ENCODE data around the gene IQGAP1. TPM values are rescaled to one million over a fixed set of nuclear protein-coding genes. Genes with fewer than 3 reads are reported as not detected.

The IQGAP1 gene
- total and polyA plus RNA-seq, 9 of the 15 experiments (the other 6 are each of a cell fraction or from before 2014, with no cell fraction given), result 37.6 to 143 (median 77.7) TPM

GRCh38 chr15:90530250-90531051 is 142.4 kb downstream of the IQGAP1 start (continued):
- TF ChIP-seq, protein P1, sequence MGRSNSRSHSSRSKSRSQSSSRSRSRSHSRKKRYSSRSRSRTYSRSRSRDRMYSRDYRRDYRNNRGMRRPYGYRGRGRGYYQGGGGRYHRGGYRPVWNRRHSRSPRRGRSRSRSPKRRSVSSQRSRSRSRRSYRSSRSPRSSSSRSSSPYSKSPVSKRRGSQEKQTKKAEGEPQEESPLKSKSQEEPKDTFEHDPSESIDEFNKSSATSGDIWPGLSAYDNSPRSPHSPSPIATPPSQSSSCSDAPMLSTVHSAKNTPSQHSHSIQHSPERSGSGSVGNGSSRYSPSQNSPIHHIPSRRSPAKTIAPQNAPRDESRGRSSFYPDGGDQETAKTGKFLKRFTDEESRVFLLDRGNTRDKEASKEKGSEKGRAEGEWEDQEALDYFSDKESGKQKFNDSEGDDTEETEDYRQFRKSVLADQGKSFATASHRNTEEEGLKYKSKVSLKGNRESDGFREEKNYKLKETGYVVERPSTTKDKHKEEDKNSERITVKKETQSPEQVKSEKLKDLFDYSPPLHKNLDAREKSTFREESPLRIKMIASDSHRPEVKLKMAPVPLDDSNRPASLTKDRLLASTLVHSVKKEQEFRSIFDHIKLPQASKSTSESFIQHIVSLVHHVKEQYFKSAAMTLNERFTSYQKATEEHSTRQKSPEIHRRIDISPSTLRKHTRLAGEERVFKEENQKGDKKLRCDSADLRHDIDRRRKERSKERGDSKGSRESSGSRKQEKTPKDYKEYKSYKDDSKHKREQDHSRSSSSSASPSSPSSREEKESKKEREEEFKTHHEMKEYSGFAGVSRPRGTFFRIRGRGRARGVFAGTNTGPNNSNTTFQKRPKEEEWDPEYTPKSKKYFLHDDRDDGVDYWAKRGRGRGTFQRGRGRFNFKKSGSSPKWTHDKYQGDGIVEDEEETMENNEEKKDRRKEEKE (IDR thresholded peaks at IDR 0.05; ENCODE audit: borderline replicate concordance in 1 of 2, control insufficient read depth in 1 of 2, low read depth in 2 of 2, low read length in 1 of 2), result no peak
- no peak for TF ChIP-seq ZFP91 (CRISPR knock-in tag; IDR thresholded peaks at IDR 0.05)
- TF ChIP-seq EGR1 (conservative IDR thresholded peaks at IDR 0.05), result peak; percentile 64
- no peak for TF ChIP-seq PRPF4 (IDR thresholded peaks at IDR 0.05; ENCODE audit: insufficient read depth, low read depth, low read length, poor library complexity, severe bottlenecking)
- TF ChIP-seq KHSRP (IDR thresholded peaks at IDR 0.05), result no peak
- TF ChIP-seq ZNF449 (CRISPR knock-in tag; IDR thresholded peaks at IDR 0.05), result no peak
- no peak; the same call in 1 of the 2 replicates for TF ChIP-seq VEZF1 (CRISPR knock-in tag; IDR thresholded peaks at IDR 0.05)
- TF ChIP-seq, protein P2, sequence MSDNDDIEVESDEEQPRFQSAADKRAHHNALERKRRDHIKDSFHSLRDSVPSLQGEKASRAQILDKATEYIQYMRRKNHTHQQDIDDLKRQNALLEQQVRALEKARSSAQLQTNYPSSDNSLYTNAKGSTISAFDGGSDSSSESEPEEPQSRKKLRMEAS (CRISPR knock-in tag; IDR thresholded peaks at IDR 0.05), result peak; percentile 24; the same call in 1 of the 2 replicates
- TF ChIP-seq TSHZ1 (CRISPR knock-in tag; IDR thresholded peaks at IDR 0.05), result no peak
- TF ChIP-seq RFX5 (IDR thresholded peaks at IDR 0.05; ENCODE audit: low read depth, low read length), result no peak
- no peak for TF ChIP-seq THAP7 (CRISPR knock-in tag; IDR thresholded peaks at IDR 0.05)
- 0 out of 4 replicates have a peak, but pooled peaks of 1 of the 2 experiments have one; percentile 4 for TF ChIP-seq SIN3A (IDR thresholded peaks at IDR 0.05; ENCODE audit: borderline replicate concordance in 2 of 2, control insufficient read depth in 1 of 2, low read depth in 2 of 2, low read length in 2 of 2)
